Adrenal gland (tissue), 12 donors: Measurements from ENCODE around the gene CHRNA3. TPM values are rescaled to one million over a fixed set of nuclear protein-coding genes. Genes with fewer than 3 reads are reported as not detected.

Experiments used
- DNase-seq, 7 donors: peaks; one replicate each; pipeline ENCODE4 v3.0.0-alpha.2; 2019 to 2020
- H3K27ac ChIP-seq, 5 donors: fragments of 200-600 bp; sonication (generic) in 4 of 5; 1 replicate in 3 of 5; 2 replicates in 2 of 5; pipeline versions ENCODE4 v1.5.1 to v1.8.0; 2016 to 2020; ENCODE audit warnings: mild to moderate bottlenecking in 1 of 5
- H3K27me3 ChIP-seq: fragments of 200-600 bp; 2 replicates; pipeline ENCODE4 v1.8.0; 2021
- H3K36me3 ChIP-seq, 2 donors: fragments of 200-600 bp; replicated peaks in 1 of 2; 1 replicate in 1 of 2; 2 replicates in 1 of 2; pipeline versions ENCODE4 v1.5.1 to v1.8.0; 2018 to 2022
- H3K4me1 ChIP-seq, 2 donors: fragments of 200-600 bp; replicated peaks in 1 of 2; 1 replicate in 1 of 2; 2 replicates in 1 of 2; pipeline versions ENCODE4 v1.5.1 to v1.8.0; 2018 to 2021
- H3K4me3 ChIP-seq, 4 donors: fragments of 200-600 bp; sonication (generic) in 3 of 4; one replicate each; pipeline ENCODE4 v1.5.1; 2016 to 2018
- H3K9me3 ChIP-seq, 3 donors: fragments of 200-600 bp; sonication (generic) in 1 of 3; replicated peaks in 1 of 3; 1 replicate in 2 of 3; 2 replicates in 1 of 3; pipeline versions ENCODE4 v1.5.1 to v1.8.0; 2016 to 2021
- CTCF ChIP-seq, 6 experiments: fragments of 450-650 bp in 4 of 6; fragments of 200-600 bp in 2 of 6; sonication (generic) in 1 of 6; IDR thresholded peaks; 1 replicate in 5 of 6; 2 replicates in 1 of 6; pipeline versions ENCODE4 v1.5.1 to v1.8.0; 2016 to 2021; ENCODE audit warnings: antibody characterized with exemption in 6 of 6, mild to moderate bottlenecking in 2 of 6, moderate library complexity in 1 of 6
- POLR2A ChIP-seq, 2 donors: fragments of 450-650 bp; IDR thresholded peaks; one replicate each; pipeline ENCODE4 v1.6.1; 2017; ENCODE audit warnings: antibody characterized with exemption in 2 of 2, mild to moderate bottlenecking in 2 of 2, moderate library complexity in 1 of 2
- WGBS, 4 donors: extraction: QIAGEN DNeasy Blood & Tissue Kit in 2 of 4; methylation state at CpG; one replicate each; pipeline versions ENCODE4 v1.1.5 to v1.1.7; 2013 to 2017; 5-methylcytosine and 5-hydroxymethylcytosine counted together
- intact Hi-C, 2 donors: fragments of 100-400 bp; cut with DNase I; formaldehyde crosslinking; loops; one replicate each; pipeline versions ENCODE4 v1.14.1 to v1.15.0; 2022 to 2023
- polyA plus RNA-seq, 3 donors: library from polyadenylated mRNA; stranded (reverse); fragments of 200-250 nt in 2 of 3; fragments of 350-450 nt in 1 of 3; fragmentation: Illumina TruSeq in 1 of 3; extraction: RNeasy Lipid Tissue Mini Kit (QIAGEN cat#74804) in 1 of 3; gene quantifications; one replicate each; pipeline ENCODE4 v1.2.3, GENCODE V29; 2013 to 2014
- total RNA-seq, 9 donors: library from RNA; depleted of rRNA in 4 of 9; stranded (reverse); fragments of >200 nt in 4 of 9; fragments of 120-200 nt in 1 of 9; fragmentation: NEBNext Ultra II Directional in 1 of 9; extraction: Animal tissue kit (Norgen Biotek cat#: 25700) in 1 of 9; gene quantifications; one replicate each; pipeline versions ENCODE4 v1.1.0 to v1.2.4, GENCODE V29; 2013 to 2023
- donor health status: healthy with polysubstance abuse.
- donor health status: Bipolar disorder and iron deficiency.
- donor health status: DM: yes; HTN: yes; CAD: no.
- donor health status: DM: no; HTN: no; CAD: no.
- donor health status: DM: no; HTN: no; CAD: no.
- donor health status: DM: yes; HTN: yes; CAD: no.

The CHRNA3 gene
- total and polyA plus RNA-seq, 12 donors, result 0.43 to 62.6 (median 11.3) TPM

GRCh38 chr15:78617516-78617915 is 3.3 kb downstream of the CHRNA3 start:
- no peak for TF ChIP-seq CTCF (IDR thresholded peaks at IDR 0.05)
- TF ChIP-seq POLR2A (IDR thresholded peaks at IDR 0.05), result no peak
- intact Hi-C loops, result loop anchor here (5.0 kb wide), 1 partner anchor 90 kb away; no protein-coding TSS in a partner anchor
- Histone ChIP-seq H3K27me3 (peaks cover 28% of the 10 kb centered on the region), H3K36me3 (no peaks in the 10 kb centered on the region), H3K4me3 (no peak overlapping the region), H3K4me1 (peaks cover 0 to 11% of the 10 kb centered on the region in 2 donors), H3K9me3 (no peaks in the 10 kb centered on the region), H3K27ac (peak overlapping the region in 1 of 5 donors; percentile 12)
- 68 to 93% (median 81%) methylated on average over 2 to 5 of the region's 5 CpGs for WGBS, 4 donors
- DNase-seq, result peak in 3 of 7 donors; percentile 18 to 79 (median 21)

GRCh38 chr15:78617076-78617475 is 3.7 kb downstream of the CHRNA3 start:
- peak overlapping the region in 1 of 5 donors; percentile 12 for H3K27ac ChIP-seq
- intact Hi-C loops, result loop anchor here (5.0 kb wide), 1 partner anchor 90 kb away; no protein-coding TSS in a partner anchor
- WGBS, 4 donors, result 51 to 82% (median 61%) methylated on average over 2 to 7 of the region's 7 CpGs
- no peak for TF ChIP-seq CTCF (IDR thresholded peaks at IDR 0.05)
- TF ChIP-seq POLR2A (IDR thresholded peaks at IDR 0.05), result no peak
- H3K4me1 ChIP-seq, result peaks cover 0 to 11% of the 10 kb centered on the region in 2 donors
- H3K27me3 ChIP-seq, result peaks cover 28% of the 10 kb centered on the region
- peak in 3 of 7 donors; percentile 9 to 46 (median 9) for DNase-seq
- H3K9me3 ChIP-seq, result no peaks in the 10 kb centered on the region
- no peak overlapping the region for H3K4me3 ChIP-seq
- H3K36me3 ChIP-seq, result no peaks in the 10 kb centered on the region

- no peaks in the 10 kb centered on the region for H3K9me3 ChIP-seq
- intact Hi-C loops, result loop anchor here (5.0 kb wide), 1 partner anchor 91 kb away; no protein-coding TSS in a partner anchor
- H3K4me3 ChIP-seq, result no peak overlapping the region
- H3K27ac ChIP-seq, result no peak overlapping the region
- H3K27me3 ChIP-seq, result peaks cover 28% of the 10 kb centered on the region
- H3K36me3 ChIP-seq, result no peaks in the 10 kb centered on the region
- no peak for TF ChIP-seq POLR2A (IDR thresholded peaks at IDR 0.05)
- TF ChIP-seq CTCF (IDR thresholded peaks at IDR 0.05), result no peak
- WGBS, 4 donors, result 82 to 87% (median 86%) methylated on average over 2 of the region's 2 CpGs
- peaks cover 0 to 11% of the 10 kb centered on the region in 2 donors for H3K4me1 ChIP-seq
- DNase-seq, result peak in 3 of 7 donors; percentile 7 to 50 (median 8)
Measured at GRCh38 chr15:78616506-78616905, 4.3 kb downstream of the CHRNA3 start.

GRCh38 chr15:78615151-78615589 is 5.6 kb downstream of the CHRNA3 start:
- DNase-seq, result peak in 3 of 7 donors; percentile 7 to 31 (median 13)
- Histone ChIP-seq H3K4me3 (no peak overlapping the region), H3K4me1 (peaks cover 0 to 3% of the 10 kb centered on the region in 2 donors), H3K36me3 (no peaks in the 10 kb centered on the region), H3K27me3 (peaks cover 15% of the 10 kb centered on the region), H3K27ac (no peak overlapping the region), H3K9me3 (no peaks in the 10 kb centered on the region)
- WGBS, 4 donors, result 76 to 100% (median 94%) methylated on average over 1 to 3 of the region's 3 CpGs; no CpG with 5 or more reads in 1 of the 4 donors
- intact Hi-C loops, result loop anchor here (5.0 kb wide), 1 partner anchor 92 kb away; no protein-coding TSS in a partner anchor
- TF ChIP-seq POLR2A (IDR thresholded peaks at IDR 0.05), result no peak
- no peak for TF ChIP-seq CTCF (IDR thresholded peaks at IDR 0.05)
